K562 (cell line): ENCODE results near the gene NPC1. TPM values are rescaled to one million over a fixed set of nuclear protein-coding genes. Genes with fewer than 3 reads are reported as not detected.

ENCODE experiments used
- ATAC-seq: fragments of 200-7000 bp; cut with Tn5 transposase; 3 replicates; pipeline ENCODE4 v1.9.1; 2020; ENCODE audit warnings: moderate library complexity
- BruUV-seq: library from RNA; stranded (reverse); fragments of 400-500 nt; replicated peaks from 2 replicates; lab custom pipeline; 2021; lab: Mats Ljungman, UMichigan
- CTCF ChIA-PET: fragments of 300-600 bp; formaldehyde crosslinking; extraction: SDS; loops from one replicate; lab custom pipeline; 2021; ENCODE audit warnings: low intra/inter-chr PET ratio; lab: Yijun Ruan, JAX
- POLR2A ChIA-PET: fragments of 300-600, 350-650 bp; sonication (Branson Sonifier 250); formaldehyde crosslinking; extraction: SDS; loops from one replicate; lab custom pipeline; 2021; ENCODE audit warnings: antibody characterized with exemption, inconsistent platforms; lab: Yijun Ruan, JAX
- DNase-seq, 4 experiments: peaks; one replicate each; pipeline versions ENCODE4 v3.0.0 to v3.0.0-alpha.2; 2011 to 2018; ENCODE audit warnings: low spot score in 3 of 4, mixed read lengths in 3 of 4; ENCODE audit errors: extremely low read depth in 1 of 4
- FAIRE-seq: peaks from 2 replicates; lab custom pipeline; 2011; peaks lifted over from hg19 to GRCh38; lab: Jason Lieb, UNC
- H2AFZ ChIP-seq: 2 replicates; pipeline ENCODE4 v1.6.0; 2011; ENCODE audit warnings: low read depth, low read length, control low read depth, inconsistent platforms
- H3K27ac ChIP-seq: fragments of 200-600 bp; 3 replicates; pipeline ENCODE4 v1.8.0; 2011; ENCODE audit warnings: low read depth, mild to moderate bottlenecking, control low read depth, inconsistent platforms, low read length, moderate library complexity, mixed read lengths; ENCODE audit errors: extremely low read depth
- H3K27me3 ChIP-seq, 2 experiments: fragments of 300-600 bp in 1 of 2; 2 replicates in 1 of 2; 3 replicates in 1 of 2; pipeline versions ENCODE4 v1.6.0 to v1.8.0; 2011; ENCODE audit warnings: inconsistent platforms in 2 of 2, low read length in 2 of 2, mild to moderate bottlenecking in 1 of 2, mixed read lengths in 1 of 2, moderate library complexity in 1 of 2; ENCODE audit not compliant: control insufficient read depth in 2 of 2, insufficient read depth in 2 of 2
- H3K36me3 ChIP-seq: fragments of 300-600 bp; 3 replicates; pipeline ENCODE4 v1.8.0; 2011; ENCODE audit warnings: mild to moderate bottlenecking, low read length, inconsistent platforms; ENCODE audit not compliant: control insufficient read depth, insufficient read depth
- H3K4me1 ChIP-seq, 2 experiments: fragments of 200-600 bp in 1 of 2; replicated peaks in 1 of 2; 2 replicates in 1 of 2; 3 replicates in 1 of 2; pipeline versions ENCODE4 v1.5.1 to v1.8.0; 2011; ENCODE audit warnings: inconsistent platforms in 2 of 2, low read length in 2 of 2, mild to moderate bottlenecking in 1 of 2, mixed read lengths in 1 of 2, moderate library complexity in 1 of 2; ENCODE audit not compliant: control insufficient read depth in 2 of 2, insufficient read depth in 2 of 2
- H3K4me2 ChIP-seq: 2 replicates; pipeline ENCODE4 v1.6.1; 2011; ENCODE audit warnings: low read length, control low read depth, inconsistent platforms, mixed read lengths; ENCODE audit not compliant: insufficient read depth
- H3K4me3 ChIP-seq: fragments of 200-600 bp; sonication (generic), shearing (Covaris generic); 2 replicates; pipeline ENCODE4 v1.5.1; 2016; ENCODE audit warnings: control low read depth, inconsistent platforms
- H3K79me2 ChIP-seq: fragments of 200-600 bp; 3 replicates; pipeline ENCODE4 v1.8.0; 2011; ENCODE audit warnings: low read length, inconsistent platforms; ENCODE audit not compliant: control insufficient read depth, insufficient read depth
- H3K9ac ChIP-seq, 2 experiments: 2 replicates each; pipeline versions ENCODE4 v1.6.0 to v1.6.1; 2011; ENCODE audit warnings: low read depth in 2 of 2, low read length in 2 of 2, control low read depth in 1 of 2, inconsistent platforms in 1 of 2, mild to moderate bottlenecking in 1 of 2, mixed read lengths in 1 of 2; ENCODE audit not compliant: insufficient read depth in 1 of 2
- H3K9me1 ChIP-seq: one replicate; pipeline ENCODE4 v1.6.0; 2011; ENCODE audit warnings: inconsistent platforms, mild to moderate bottlenecking, low read length, moderate library complexity; ENCODE audit not compliant: control insufficient read depth, insufficient read depth
- H3K9me3 ChIP-seq: replicated peaks from 2 replicates; pipeline ENCODE4 v1.5.1; 2011; ENCODE audit warnings: low read depth, low read length, inconsistent platforms; ENCODE audit not compliant: control insufficient read depth, insufficient read depth
- H4K20me1 ChIP-seq: replicated peaks from 2 replicates; pipeline ENCODE4 v1.6.1; 2011; ENCODE audit warnings: low read length, inconsistent platforms, mixed read lengths; ENCODE audit not compliant: control insufficient read depth, insufficient read depth
- CREB1 ChIP-seq, 2 experiments: sonication (generic) in 1 of 2; formaldehyde crosslinking in 1 of 2; IDR thresholded peaks; 2 replicates each; pipeline versions ENCODE4 v1.6.1 to v1.8.0; 2012 to 2022; ENCODE audit warnings: inconsistent platforms in 1 of 2, mild to moderate bottlenecking in 1 of 2, missing genetic modification reagents in 1 of 2, moderate library complexity in 1 of 2
- ELF1 ChIP-seq: fragments of 200-800 bp; sonication (Bioruptor generic); IDR thresholded peaks from 2 replicates; pipeline ENCODE4 v1.6.1; 2016; ENCODE audit warnings: missing genetic modification characterization, missing compliant biosample characterization
- HDAC3 ChIP-seq: fragments of 450-650 bp; IDR thresholded peaks from 2 replicates; pipeline ENCODE4 v1.6.1; 2018; ENCODE audit warnings: borderline replicate concordance, mild to moderate bottlenecking, moderate library complexity; ENCODE audit not compliant: partially characterized antibody
- JUND ChIP-seq, 2 experiments: IDR thresholded peaks; 2 replicates in 1 of 2; 3 replicates in 1 of 2; pipeline ENCODE4 v1.6.1; 2011; ENCODE audit warnings: borderline replicate concordance in 2 of 2, low read depth in 2 of 2, low read length in 2 of 2, improper control_type of control experiment in 1 of 2, missing biosample characterization in 1 of 2, missing genetic modification characterization in 1 of 2, missing genetic modification reagents in 1 of 2
- YY1 ChIP-seq, 3 experiments: IDR thresholded peaks; 2 replicates each; pipeline ENCODE4 v1.6.1; 2011; ENCODE audit warnings: low read length in 2 of 3, mild to moderate bottlenecking in 2 of 3, moderate library complexity in 2 of 3, borderline replicate concordance in 1 of 3, control low read depth in 1 of 3, low read depth in 1 of 3; ENCODE audit not compliant: insufficient read depth in 3 of 3, insufficient replicate concordance in 2 of 3, control insufficient read depth in 1 of 3, insufficient read length in 1 of 3; ENCODE audit errors: extremely low read depth in 1 of 3
- ZNF212 ChIP-seq: fragments of 450-650 bp; formaldehyde crosslinking; IDR thresholded peaks from 2 replicates; pipeline ENCODE4 v1.4.0; 2020; ENCODE audit warnings: mild to moderate bottlenecking
- WGBS: fragments of 100-300 bp; shearing (Covaris generic); methylation state at CpG from one replicate; pipeline ENCODE4 v1.1.6; 2016; ENCODE audit warnings: low coverage, mixed read lengths; ENCODE audit not compliant: insufficient coverage; ENCODE audit errors: missing lambda C conversion rate; 5-methylcytosine and 5-hydroxymethylcytosine counted together
- in situ Hi-C: fragments of 300-500 bp; cut with MboI; formaldehyde crosslinking; loops from 4 replicates; pipeline ENCODE4 v1.15.0; 2018; ENCODE audit warnings: inconsistent platforms, mixed read lengths
- intact Hi-C: fragments of 100-400 bp; cut with micrococcal nuclease; formaldehyde crosslinking; loops from 2 replicates; pipeline ENCODE4 v1.14.2; 2022
- polyA plus RNA-seq, 8 experiments: library from polyadenylated mRNA; depleted of rRNA in 4 of 8; stranded (reverse) in 5 of 8; unstranded in 3 of 8; fragments of >200 nt; fragmentation: Nextera tagmentation in 2 of 8; fragmentation: Illumina TruSeq in 1 of 8; extraction: Ambion mirVana in 2 of 8; extraction: Trizol in 1 of 8; gene quantifications; 2 replicates each; pipeline versions ENCODE4 v1.2.1 to v1.2.3, GENCODE V29; 2011 to 2014; ENCODE audit warnings: inconsistent platforms in 1 of 8, missing spikeins in 1 of 8
- total RNA-seq, 7 experiments: library from RNA; depleted of rRNA in 6 of 7; stranded (reverse); fragments of >200 nt in 6 of 7; fragmentation: Illumina TruSeq in 2 of 7; extraction: Trizol in 2 of 7; gene quantifications; 2 replicates each; pipeline versions ENCODE4 v1.2.1 to v1.2.3, GENCODE V29; 2011 to 2021; ENCODE audit warnings: low replicate concordance in 1 of 7
- TF ChIP-seq, protein P1 (sequence below): sonication (generic); formaldehyde crosslinking; IDR thresholded peaks from 2 replicates; pipeline ENCODE4 v1.8.0; 2022; ENCODE audit warnings: mild to moderate bottlenecking, missing genetic modification reagents
- TF ChIP-seq, protein P2 (sequence below): sonication (generic); formaldehyde crosslinking; IDR thresholded peaks from 2 replicates; pipeline ENCODE4 v1.8.0; 2022; ENCODE audit warnings: mild to moderate bottlenecking, missing genetic modification reagents

NPC1 gene
- total and polyA plus RNA-seq, 9 of the 15 experiments (the other 6 are each of a cell fraction or from before 2014, with no cell fraction given): 17.1 to 45.9 (median 27.6) TPM

DNA sequence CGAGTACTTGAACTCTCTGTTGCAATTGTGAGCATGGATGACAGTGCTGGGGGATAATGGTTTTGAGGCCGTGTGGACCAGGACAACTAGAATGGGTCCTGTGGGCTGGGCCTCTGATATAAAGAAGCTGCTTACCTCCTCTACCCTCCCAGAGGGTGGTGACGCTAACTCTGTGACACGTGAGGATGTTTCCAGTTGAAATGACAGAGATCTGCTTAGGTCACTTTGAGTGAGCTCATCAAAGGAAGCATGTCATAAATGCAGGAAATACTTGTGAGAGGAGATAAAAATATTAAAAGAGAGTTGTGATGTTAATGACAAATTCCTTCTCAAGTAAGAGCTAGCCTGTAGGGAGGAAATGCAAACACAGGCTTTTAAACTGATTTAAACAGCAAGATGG is 66.6 kb downstream of the NPC1 start (continued):
- TF ChIP-seq, protein P1, sequence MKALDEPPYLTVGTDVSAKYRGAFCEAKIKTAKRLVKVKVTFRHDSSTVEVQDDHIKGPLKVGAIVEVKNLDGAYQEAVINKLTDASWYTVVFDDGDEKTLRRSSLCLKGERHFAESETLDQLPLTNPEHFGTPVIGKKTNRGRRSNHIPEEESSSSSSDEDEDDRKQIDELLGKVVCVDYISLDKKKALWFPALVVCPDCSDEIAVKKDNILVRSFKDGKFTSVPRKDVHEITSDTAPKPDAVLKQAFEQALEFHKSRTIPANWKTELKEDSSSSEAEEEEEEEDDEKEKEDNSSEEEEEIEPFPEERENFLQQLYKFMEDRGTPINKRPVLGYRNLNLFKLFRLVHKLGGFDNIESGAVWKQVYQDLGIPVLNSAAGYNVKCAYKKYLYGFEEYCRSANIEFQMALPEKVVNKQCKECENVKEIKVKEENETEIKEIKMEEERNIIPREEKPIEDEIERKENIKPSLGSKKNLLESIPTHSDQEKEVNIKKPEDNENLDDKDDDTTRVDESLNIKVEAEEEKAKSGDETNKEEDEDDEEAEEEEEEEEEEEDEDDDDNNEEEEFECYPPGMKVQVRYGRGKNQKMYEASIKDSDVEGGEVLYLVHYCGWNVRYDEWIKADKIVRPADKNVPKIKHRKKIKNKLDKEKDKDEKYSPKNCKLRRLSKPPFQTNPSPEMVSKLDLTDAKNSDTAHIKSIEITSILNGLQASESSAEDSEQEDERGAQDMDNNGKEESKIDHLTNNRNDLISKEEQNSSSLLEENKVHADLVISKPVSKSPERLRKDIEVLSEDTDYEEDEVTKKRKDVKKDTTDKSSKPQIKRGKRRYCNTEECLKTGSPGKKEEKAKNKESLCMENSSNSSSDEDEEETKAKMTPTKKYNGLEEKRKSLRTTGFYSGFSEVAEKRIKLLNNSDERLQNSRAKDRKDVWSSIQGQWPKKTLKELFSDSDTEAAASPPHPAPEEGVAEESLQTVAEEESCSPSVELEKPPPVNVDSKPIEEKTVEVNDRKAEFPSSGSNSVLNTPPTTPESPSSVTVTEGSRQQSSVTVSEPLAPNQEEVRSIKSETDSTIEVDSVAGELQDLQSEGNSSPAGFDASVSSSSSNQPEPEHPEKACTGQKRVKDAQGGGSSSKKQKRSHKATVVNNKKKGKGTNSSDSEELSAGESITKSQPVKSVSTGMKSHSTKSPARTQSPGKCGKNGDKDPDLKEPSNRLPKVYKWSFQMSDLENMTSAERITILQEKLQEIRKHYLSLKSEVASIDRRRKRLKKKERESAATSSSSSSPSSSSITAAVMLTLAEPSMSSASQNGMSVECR (CRISPR knock-in tag): no peak
- TF ChIP-seq, protein P2, sequence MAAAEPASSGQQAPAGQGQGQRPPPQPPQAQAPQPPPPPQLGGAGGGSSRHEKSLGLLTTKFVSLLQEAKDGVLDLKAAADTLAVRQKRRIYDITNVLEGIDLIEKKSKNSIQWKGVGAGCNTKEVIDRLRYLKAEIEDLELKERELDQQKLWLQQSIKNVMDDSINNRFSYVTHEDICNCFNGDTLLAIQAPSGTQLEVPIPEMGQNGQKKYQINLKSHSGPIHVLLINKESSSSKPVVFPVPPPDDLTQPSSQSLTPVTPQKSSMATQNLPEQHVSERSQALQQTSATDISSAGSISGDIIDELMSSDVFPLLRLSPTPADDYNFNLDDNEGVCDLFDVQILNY (CRISPR knock-in tag): no peak
- no peak for TF ChIP-seq ZNF212

DNA sequence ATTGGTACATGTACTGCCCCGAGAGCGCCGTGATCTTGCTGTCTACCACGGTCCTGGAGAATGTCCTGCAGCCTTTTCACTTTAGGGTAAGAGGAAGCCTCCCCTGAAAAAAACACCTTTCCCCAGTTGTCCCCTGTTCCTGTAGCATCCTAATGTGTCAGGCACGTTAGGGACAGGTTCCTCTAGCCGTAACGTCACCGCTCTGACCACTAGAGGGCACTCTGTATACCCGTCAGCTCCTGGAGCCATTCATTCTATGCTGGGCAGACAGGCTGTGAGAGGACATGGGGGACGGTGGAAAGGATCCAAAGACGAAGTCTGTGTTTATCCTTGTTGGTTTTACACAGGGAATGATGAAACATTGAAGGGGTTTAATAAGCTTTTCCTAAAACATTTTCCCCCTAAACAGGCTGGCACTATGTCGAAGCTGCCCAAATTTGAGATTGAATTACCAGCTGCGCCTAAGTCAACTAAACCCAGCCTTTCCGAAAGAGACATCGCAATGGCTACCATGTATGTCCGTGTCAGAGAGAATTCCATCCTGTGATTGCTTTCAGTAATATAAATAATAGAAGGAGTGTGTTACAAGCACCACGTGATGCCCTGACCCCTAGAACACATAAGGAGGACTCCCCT is 70.3 kb downstream of the NPC1 start:
- peak; percentile 98 for FAIRE-seq
- no TSS peak for BruUV-seq
- H3K4me1 ChIP-seq: no peaks in the 10 kb centered on the region; a peak in 1 of 5 replicates
- H2AFZ ChIP-seq: peak overlapping the region; percentile 17; the same call in 1 of the 2 replicates
- ATAC-seq: peak; percentile 100
- peak; percentile 78 to 90 (median 80) for DNase-seq
- H3K4me2 ChIP-seq: no peak overlapping the region
- no peak overlapping the region for H3K9ac ChIP-seq
- H3K27ac ChIP-seq: no peak overlapping the region
- no peaks in the 10 kb centered on the region for H3K79me2 ChIP-seq
- H3K27me3 ChIP-seq: no peaks in the 10 kb centered on the region
- H4K20me1 ChIP-seq: no peaks in the 10 kb centered on the region
- 35% methylated on average over 17 of the region's 17 CpGs for WGBS
- no peaks in the 10 kb centered on the region for H3K9me3 ChIP-seq
- no peaks in the 10 kb centered on the region for H3K9me1 ChIP-seq
- in situ Hi-C loops: loop anchor here (5.0 kb wide), 1 partner anchor 71 kb away; the partner anchor contains the start of gene NPC1
- no peak overlapping the region for H3K4me3 ChIP-seq
- POLR2A ChIA-PET: interaction anchor here (0.6 to 1.3 kb wide), 6 partner anchors 8 to 175 kb away, joined by 3 to 5 read pairs (median 4); partner anchors contain the start of gene RMC1
- intact Hi-C loops: loop anchor here (1.0 kb wide), 2 partner anchors 70 to 187 kb away; partner anchors contain the start of gene NPC1
- H3K36me3 ChIP-seq: peaks cover 73% of the 10 kb centered on the region
- CTCF ChIA-PET: interaction anchor here (0.9 to 3.0 kb wide), 2 partner anchors 70 to 77 kb away, joined by 3 to 24 read pairs; partner anchors contain the start of gene NPC1
- TF ChIP-seq JUND (IDR thresholded peaks at IDR 0.05; ENCODE audit: borderline replicate concordance, low read depth, low read length) (peak; percentile 65), JUND (tag; IDR thresholded peaks at IDR 0.05; ENCODE audit: borderline replicate concordance, low read depth, low read length) (peak; percentile 33; the same call in 1 of the 3 replicates), HDAC3 (no peak), CREB1 (IDR thresholded peaks at IDR 0.05) (no peak), CREB1 (CRISPR knock-in tag; IDR thresholded peaks at IDR 0.05) (peak; percentile 53; the same call in 1 of the 2 replicates), YY1 (IDR thresholded peaks at IDR 0.05; ENCODE audit: borderline replicate concordance in 1 of 3, control insufficient read depth in 1 of 3, extremely low read depth in 1 of 3, insufficient read depth in 3 of 3, insufficient read length in 1 of 3, insufficient replicate concordance in 2 of 3, low read depth in 1 of 3, low read length in 2 of 3) (peak in 1 of 3 experiments; percentile 59), ELF1 (tag) (no peak)
